Activated CD4-positive, alpha-beta T cell treated with anti-CD3 and anti-CD28 coated beads for 36 hours (primary cell): ENCODE measurements around the gene NDUFB4. TPM values are rescaled to one million over a fixed set of nuclear protein-coding genes. Genes with fewer than 3 reads are reported as not detected.

Experiments
- ATAC-seq: fragments of 200-7000 bp; cut with Tn5 transposase; one replicate; pipeline ENCODE4 v1.10.0; 2021; ENCODE audit warnings: mild to moderate bottlenecking, moderate library complexity
- CTCF ChIA-PET: fragments of 350-600 bp; sonication (Branson Sonifier 250); formaldehyde crosslinking; loops from one replicate; lab custom pipeline; 2021; ENCODE audit warnings: antibody characterized with exemption; lab: Charles Lee
- POLR2A ChIA-PET: fragments of 350-600 bp; sonication (Branson Sonifier 250); formaldehyde crosslinking; loops from one replicate; lab custom pipeline; 2021; ENCODE audit warnings: antibody characterized with exemption, inconsistent platforms; lab: Charles Lee
- DNase-seq: peaks from one replicate; pipeline ENCODE4 v3.0.0-alpha.2; 2020
- H3K27ac Mint-ChIP-seq: one replicate; pipeline ENCODE4 v1.8.0; 2021; ENCODE audit warnings: mixed read lengths
- H3K27me3 Mint-ChIP-seq: one replicate; pipeline ENCODE4 v1.8.0; 2021; ENCODE audit warnings: mixed read lengths
- H3K36me3 Mint-ChIP-seq: one replicate; pipeline ENCODE4 v1.8.0; 2021; ENCODE audit warnings: low read depth, mixed read lengths
- H3K4me1 Mint-ChIP-seq: one replicate; pipeline ENCODE4 v1.8.0; 2021; ENCODE audit warnings: mixed read lengths
- H3K4me3 Mint-ChIP-seq: one replicate; pipeline ENCODE4 v1.8.0; 2021; ENCODE audit warnings: mild to moderate bottlenecking, moderate library complexity, mixed read lengths
- H3K9me3 Mint-ChIP-seq: one replicate; pipeline ENCODE4 v1.8.0; 2021; ENCODE audit warnings: low read depth, mixed read lengths
- intact Hi-C, 2 experiments: fragments of 100-400 bp; cut with DNase I in 1 of 2; cut with micrococcal nuclease in 1 of 2; formaldehyde crosslinking; loops; one replicate each; pipeline versions ENCODE4 v1.14.2 to v1.15.1; 2022 to 2024; cut with DNase I, micrococcal nuclease
- total RNA-seq, 2 experiments: library from RNA; stranded (reverse); gene quantifications; one replicate each; pipeline ENCODE4 v1.2.3, GENCODE V29; 2021

The NDUFB4 gene
- total RNA-seq, 2 experiments from 2014 or later, result 157 to 186 TPM

DNA sequence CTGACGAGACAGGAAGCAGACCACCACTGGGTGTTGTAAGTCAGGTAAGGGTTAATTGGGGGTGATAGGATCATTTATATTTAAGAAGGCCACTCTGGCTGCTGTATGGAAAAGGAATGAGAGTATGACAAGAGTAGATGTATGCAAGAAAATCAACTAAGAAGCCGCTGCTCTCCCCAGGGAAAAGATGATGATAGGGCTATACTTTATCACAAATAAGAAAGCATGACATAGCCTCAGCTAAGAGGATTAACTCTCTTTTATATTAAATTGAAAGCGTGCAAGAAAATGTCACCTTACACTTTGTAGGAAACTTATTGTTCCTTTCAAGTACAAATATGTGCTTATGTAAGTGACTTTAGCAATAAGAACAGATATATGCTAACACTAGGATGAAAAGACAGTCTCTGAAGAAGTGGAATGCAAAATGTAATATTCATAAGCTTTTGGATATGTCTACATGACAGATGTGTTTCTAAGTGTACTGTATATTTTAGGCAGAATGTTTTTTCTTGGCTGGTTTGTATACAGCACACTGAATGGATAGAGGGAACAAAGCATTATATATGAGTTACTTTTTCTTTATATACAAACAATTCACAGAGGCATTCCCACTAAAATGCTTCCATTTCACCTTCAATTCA, 8.7 kb upstream of the NDUFB4 start:
- H3K27me3 Mint-ChIP-seq, result peaks cover 2% of the 10 kb centered on the region
- no peaks in the 10 kb centered on the region for H3K4me1 Mint-ChIP-seq
- ATAC-seq (no peak), DNase-seq (no peak)
- H3K27ac Mint-ChIP-seq, result no peak overlapping the region
- peaks cover 4% of the 10 kb centered on the region for H3K9me3 Mint-ChIP-seq
- H3K4me3 Mint-ChIP-seq, result no peak overlapping the region
- H3K36me3 Mint-ChIP-seq, result no peaks in the 10 kb centered on the region
- intact Hi-C loops, result no loop called here
- ChIA-PET POLR2A (no interaction called here), CTCF (no interaction called here)

DNA sequence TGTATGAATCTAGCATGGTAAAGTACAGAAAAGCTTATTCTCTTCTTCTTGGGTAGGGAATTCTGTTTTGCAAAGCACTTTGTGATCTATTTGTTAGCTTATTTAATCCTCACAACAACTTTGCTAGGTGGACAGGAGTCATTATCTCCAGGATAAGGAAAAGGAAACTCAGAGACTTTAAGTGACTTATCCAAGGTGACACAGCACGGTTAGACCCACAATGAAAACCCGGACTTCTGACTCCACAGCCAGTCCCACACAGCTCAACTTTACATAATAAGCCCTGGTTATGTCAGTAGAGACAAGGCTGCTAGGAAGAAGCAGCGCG, 384 bp upstream of the NDUFB4 start:
- intact Hi-C loops, result loop anchor here (1.0 to 10.0 kb wide), 8 partner anchors 36 to 1133 kb away; partner anchors contain the start of genes GTF2E1 (in 2 of the 2), RABL3 (in 2 of the 2), GSK3B (in 1 of the 2) and LRRC58 (in 1 of the 2)
- no peaks in the 10 kb centered on the region for H3K9me3 Mint-ChIP-seq
- H3K4me3 Mint-ChIP-seq, result no peak overlapping the region
- POLR2A ChIA-PET, result interaction anchor here (0.6 to 1.0 kb wide), 5 partner anchors 73 to 500 kb away, joined by 3 to 6 read pairs (median 5); partner anchors contain the start of genes GTF2E1 and RABL3
- no peak for DNase-seq
- CTCF ChIA-PET, result interaction anchor here (0.7 to 2.9 kb wide), 9 partner anchors 28 to 1726 kb away, joined by 3 to 20 read pairs (median 3); partner anchors contain the start of gene POLQ
- peak overlapping the region; percentile 94 for H3K27ac Mint-ChIP-seq
- no peaks in the 10 kb centered on the region for H3K27me3 Mint-ChIP-seq
- peaks cover 4% of the 10 kb centered on the region for H3K36me3 Mint-ChIP-seq
- peaks cover 10% of the 10 kb centered on the region for H3K4me1 Mint-ChIP-seq
- ATAC-seq, result no peak

DNA sequence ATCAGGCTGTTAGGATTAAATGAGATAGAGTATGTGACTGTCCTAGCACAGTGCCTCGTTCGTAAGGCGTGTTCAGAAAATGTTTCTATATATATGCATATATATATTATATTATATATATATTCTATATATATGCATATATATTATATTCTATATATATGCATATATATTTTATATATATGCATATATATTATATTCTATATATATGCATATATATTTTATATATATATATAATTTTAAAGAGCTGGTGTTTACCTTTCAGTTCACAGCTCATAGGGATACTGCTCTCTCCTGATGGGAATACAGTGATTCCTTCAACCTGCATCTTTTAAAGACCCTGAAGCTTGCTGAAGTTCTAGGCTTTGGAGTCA, 702 bp downstream of the NDUFB4 start:
- intact Hi-C loops, result loop anchor here (1.0 to 10.0 kb wide), 8 partner anchors 38 to 1135 kb away; partner anchors contain the start of genes GTF2E1 (in 2 of the 2), RABL3 (in 2 of the 2), GSK3B (in 1 of the 2) and LRRC58 (in 1 of the 2)
- CTCF ChIA-PET, result interaction anchor here (1.0 to 2.9 kb wide), 4 partner anchors 36 to 297 kb away, joined by 3 to 20 read pairs (median 6); no protein-coding TSS in a partner anchor

GRCh38 chr3:120597445-120598049, 1.4 kb downstream of the NDUFB4 start:
- intact Hi-C loops, result loop anchor here (2.0 to 10.0 kb wide), 3 partner anchors 253 to 1135 kb away; partner anchors contain the start of genes GSK3B (in 1 of the 2), LRRC58 (in 1 of the 2) and TMEM39A (in 1 of the 2)
- Mint-ChIP-seq H3K27me3 (no peaks in the 10 kb centered on the region), H3K27ac (no peak overlapping the region), H3K4me3 (no peak overlapping the region), H3K9me3 (no peaks in the 10 kb centered on the region), H3K36me3 (peaks cover 14% of the 10 kb centered on the region), H3K4me1 (peaks cover 10% of the 10 kb centered on the region)
- ChIA-PET CTCF (interaction anchor here (0.6 to 2.9 kb wide), 7 partner anchors 37 to 921 kb away, joined by 3 to 20 read pairs (median 3); partner anchors contain the start of genes GTF2E1 and RABL3), POLR2A (interaction anchor here (0.6 kb wide), 2 partner anchors 11 to 230 kb away, joined by 3 to 10 read pairs; no protein-coding TSS in a partner anchor)
- ATAC-seq, result peak; percentile 43
- DNase-seq, result no peak

More for the DNA sequence above, 702 bp downstream of the NDUFB4 start:
- no peak for DNase-seq
- POLR2A ChIA-PET, result no interaction called here
- H3K36me3 Mint-ChIP-seq, result peaks cover 13% of the 10 kb centered on the region
- H3K27me3 Mint-ChIP-seq, result no peaks in the 10 kb centered on the region
- H3K9me3 Mint-ChIP-seq, result no peaks in the 10 kb centered on the region
- no peak overlapping the region for H3K4me3 Mint-ChIP-seq
- H3K27ac Mint-ChIP-seq, result peak overlapping the region; percentile 94
- peaks cover 10% of the 10 kb centered on the region for H3K4me1 Mint-ChIP-seq
- ATAC-seq, result no peak

DNA sequence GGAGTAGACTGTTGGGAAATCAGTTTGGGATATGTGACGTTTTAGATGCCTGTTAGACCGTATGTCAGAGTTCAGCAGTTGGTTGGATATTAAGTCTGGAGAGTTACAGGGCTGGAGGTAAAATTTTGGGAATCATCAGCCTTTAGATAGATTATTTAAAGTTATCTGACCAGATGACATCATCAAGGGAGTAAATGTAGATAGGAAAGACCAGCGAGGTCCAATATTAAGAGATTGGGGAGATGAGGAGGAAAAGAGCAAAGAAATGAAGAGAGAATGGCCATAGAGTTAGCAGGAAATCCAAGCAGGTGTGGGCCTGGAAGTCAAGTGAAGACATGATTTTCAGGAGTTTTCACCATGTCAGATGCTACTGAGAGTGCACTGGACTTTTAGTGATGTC, 3.1 kb downstream of the NDUFB4 start:
- ChIA-PET POLR2A (no interaction called here), CTCF (no interaction called here)
- H3K27me3 Mint-ChIP-seq, result no peaks in the 10 kb centered on the region
- peaks cover 20% of the 10 kb centered on the region for H3K36me3 Mint-ChIP-seq
- H3K4me3 Mint-ChIP-seq, result no peak overlapping the region
- peaks cover 10% of the 10 kb centered on the region for H3K4me1 Mint-ChIP-seq
- intact Hi-C loops, result loop anchor here (5.0 to 10.0 kb wide), 2 partner anchors 254 to 1137 kb away; partner anchors contain the start of genes LRRC58 (in 1 of the 2) and TMEM39A (in 1 of the 2)
- DNase-seq (no peak), ATAC-seq (no peak)
- H3K9me3 Mint-ChIP-seq, result no peaks in the 10 kb centered on the region
- H3K27ac Mint-ChIP-seq, result no peak overlapping the region

DNA sequence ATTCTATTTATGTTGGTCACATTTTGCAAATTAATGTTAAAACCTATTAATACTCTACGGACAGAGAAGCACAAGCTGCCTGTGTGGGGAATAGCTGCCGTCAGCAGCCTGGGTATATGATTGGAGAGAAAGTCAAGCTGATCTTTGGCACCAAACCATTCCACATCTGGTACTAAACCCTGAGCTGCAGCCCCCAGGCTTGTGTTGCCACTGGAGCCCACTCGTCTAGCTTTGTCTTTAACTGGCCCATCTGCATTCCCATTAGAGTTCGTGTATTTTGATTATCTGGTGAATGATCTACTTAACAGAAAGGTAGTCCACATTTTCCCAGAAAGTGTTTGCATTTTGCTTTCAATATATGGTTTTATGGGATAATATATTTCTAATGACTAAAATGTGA, 5.4 kb downstream of the NDUFB4 start:
- POLR2A ChIA-PET, result no interaction called here

GRCh38 chr3:120602682-120603081, 6.5 kb downstream of the NDUFB4 start:
- H3K36me3 Mint-ChIP-seq, result peaks cover 19% of the 10 kb centered on the region
- H3K9me3 Mint-ChIP-seq, result no peaks in the 10 kb centered on the region
- H3K27ac Mint-ChIP-seq, result peak overlapping the region; percentile 22
- H3K4me1 Mint-ChIP-seq, result no peaks in the 10 kb centered on the region
- DNase-seq (no peak), ATAC-seq (no peak)
- no peaks in the 10 kb centered on the region for H3K27me3 Mint-ChIP-seq
- intact Hi-C loops, result no loop called here
- ChIA-PET POLR2A (no interaction called here), CTCF (no interaction called here)
- H3K4me3 Mint-ChIP-seq, result no peak overlapping the region

More for the DNA sequence above, 5.4 kb downstream of the NDUFB4 start:
- Mint-ChIP-seq H3K36me3 (peaks cover 20% of the 10 kb centered on the region), H3K27ac (no peak overlapping the region), H3K9me3 (no peaks in the 10 kb centered on the region), H3K4me1 (no peaks in the 10 kb centered on the region), H3K4me3 (no peak overlapping the region), H3K27me3 (no peaks in the 10 kb centered on the region)
- no peak for DNase-seq
- no peak for ATAC-seq
- intact Hi-C loops, result no loop called here
- CTCF ChIA-PET, result interaction anchor here (0.9 kb wide), 1 partner anchor 41 kb away, joined by 4 read pairs; no protein-coding TSS in a partner anchor

DNA sequence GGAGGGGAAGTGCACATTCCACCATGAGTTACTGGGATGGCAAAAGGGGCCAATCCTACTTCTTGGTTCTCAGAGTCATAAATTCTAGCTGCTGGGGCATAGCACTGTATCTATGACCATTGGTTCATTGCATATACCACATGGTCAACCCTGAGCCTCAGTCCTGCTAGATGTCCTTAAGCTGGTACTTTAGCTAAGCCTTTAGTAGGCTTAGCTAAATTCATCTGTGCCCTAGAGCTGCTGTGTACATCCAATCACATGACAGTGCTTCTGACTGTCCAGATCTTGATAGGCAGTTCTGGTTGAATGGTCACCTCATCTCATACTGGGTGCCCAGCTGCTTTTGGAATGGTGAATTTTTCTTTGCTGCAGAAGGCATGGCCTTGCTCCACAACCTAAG, 8.2 kb downstream of the NDUFB4 start:
- intact Hi-C loops, result no loop called here
- no peak overlapping the region for H3K4me3 Mint-ChIP-seq
- H3K27me3 Mint-ChIP-seq, result no peaks in the 10 kb centered on the region
- POLR2A ChIA-PET, result interaction anchor here (1.1 kb wide), 1 partner anchor 10 kb away, joined by 3 read pairs; no protein-coding TSS in a partner anchor
- H3K4me1 Mint-ChIP-seq, result no peaks in the 10 kb centered on the region
- ATAC-seq, result no peak
- no peak for DNase-seq
- CTCF ChIA-PET, result interaction anchor here (1.0 kb wide), 1 partner anchor 14 kb away, joined by 3 read pairs; no protein-coding TSS in a partner anchor
- H3K36me3 Mint-ChIP-seq, result peaks cover 19% of the 10 kb centered on the region
- no peak overlapping the region for H3K27ac Mint-ChIP-seq
- no peaks in the 10 kb centered on the region for H3K9me3 Mint-ChIP-seq

- no peak overlapping the region for H3K4me3 Mint-ChIP-seq
- H3K36me3 Mint-ChIP-seq, result peaks cover 19% of the 10 kb centered on the region
- ATAC-seq (no peak), DNase-seq (no peak)
- ChIA-PET POLR2A (interaction anchor here (1.1 kb wide), 1 partner anchor 9 kb away, joined by 3 read pairs; no protein-coding TSS in a partner anchor), CTCF (interaction anchor here (1.0 kb wide), 1 partner anchor 14 kb away, joined by 3 read pairs; no protein-coding TSS in a partner anchor)
- no peak overlapping the region for H3K27ac Mint-ChIP-seq
- intact Hi-C loops, result no loop called here
- H3K27me3 Mint-ChIP-seq, result no peaks in the 10 kb centered on the region
- H3K4me1 Mint-ChIP-seq, result no peaks in the 10 kb centered on the region
- H3K9me3 Mint-ChIP-seq, result no peaks in the 10 kb centered on the region
These were observed 8.6 kb downstream of the NDUFB4 start for GRCh38 chr3:120604784-120605183.

- DNase-seq, result no peak
- ATAC-seq, result no peak
- Mint-ChIP-seq H3K36me3 (peaks cover under 1% of the 10 kb centered on the region), H3K27me3 (no peaks in the 10 kb centered on the region), H3K27ac (no peak overlapping the region), H3K4me3 (no peak overlapping the region), H3K9me3 (no peaks in the 10 kb centered on the region), H3K4me1 (no peaks in the 10 kb centered on the region)
- ChIA-PET POLR2A (interaction anchor here (0.5 kb wide), 1 partner anchor 11 kb away, joined by 10 read pairs; no protein-coding TSS in a partner anchor), CTCF (no interaction called here)
- intact Hi-C loops, result no loop called here
These were observed 12.4 kb downstream of the NDUFB4 start for GRCh38 chr3:120608506-120608905.

DNA sequence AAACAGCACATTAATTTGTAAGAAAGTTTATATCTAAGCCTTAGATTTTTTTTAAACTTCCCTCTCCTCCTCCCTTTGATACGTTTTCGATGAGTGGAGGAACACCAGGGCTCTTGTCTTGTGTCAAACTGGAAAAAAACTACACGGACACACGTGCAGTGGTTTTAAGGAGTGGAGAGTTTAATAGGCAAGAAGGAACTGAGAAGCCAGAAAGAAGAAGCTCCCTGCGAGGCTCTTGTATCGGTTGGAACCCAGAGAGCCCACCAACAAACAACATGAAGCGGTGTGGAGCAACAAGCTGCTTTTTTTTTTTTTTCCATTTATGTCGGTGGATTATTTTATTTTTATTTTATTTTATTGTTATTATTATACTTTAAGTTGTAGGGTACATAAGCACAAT, 18.6 kb downstream of the NDUFB4 start:
- no peaks in the 10 kb centered on the region for H3K36me3 Mint-ChIP-seq
- no peak overlapping the region for H3K4me3 Mint-ChIP-seq
- H3K27me3 Mint-ChIP-seq, result no peaks in the 10 kb centered on the region
- DNase-seq (no peak), ATAC-seq (no peak)
- intact Hi-C loops, result no loop called here
- H3K4me1 Mint-ChIP-seq, result no peaks in the 10 kb centered on the region
- H3K27ac Mint-ChIP-seq, result no peak overlapping the region
- ChIA-PET POLR2A (interaction anchor here (0.9 kb wide), 1 partner anchor 11 kb away, joined by 3 read pairs; no protein-coding TSS in a partner anchor), CTCF (interaction anchor here (1.0 kb wide), 1 partner anchor 53 kb away, joined by 4 read pairs; no protein-coding TSS in a partner anchor)
- H3K9me3 Mint-ChIP-seq, result no peaks in the 10 kb centered on the region
